H1 (cell line): Measurements from ENCODE around the gene SHOX. TPM values are rescaled to one million over a fixed set of nuclear protein-coding genes. Genes with fewer than 3 reads are reported as not detected.

Source experiments
- RXRA ChIP-seq: IDR thresholded peaks from 2 replicates; pipeline ENCODE4 v1.6.1; 2011; ENCODE audit warnings: low read depth, mild to moderate bottlenecking, low read length, moderate library complexity; ENCODE audit not compliant: insufficient read depth
- polyA plus RNA-seq, 7 experiments: library from polyadenylated mRNA; depleted of rRNA in 3 of 7; stranded (reverse) in 5 of 7; unstranded in 2 of 7; fragments of >200 nt in 5 of 7; fragments of 200-250 nt in 2 of 7; gene quantifications; 1 replicate in 5 of 7; 2 replicates in 1 of 7; 4 replicates in 1 of 7; pipeline versions ENCODE4 v1.2.1 to v1.2.3, GENCODE V29; 2011 to 2013; ENCODE audit warnings: missing spikeins in 2 of 7, mixed read lengths in 2 of 7
- total RNA-seq: library from RNA; stranded (reverse); fragmentation: NEBNext Ultra II Directional; extraction: Animal tissue kit (Norgen Biotek cat#: 25700); gene quantifications from 2 replicates; pipeline ENCODE4 v1.2.1, GENCODE V29; 2021

The SHOX gene
- total and polyA plus RNA-seq, 2 of the 8 experiments (the other 6 are each of a cell fraction or from before 2014, with no cell fraction given) = 0.05 to 0.15 TPM

- TF ChIP-seq RXRA = no peak
Measured at GRCh38 chrX:682892-683291, 52.3 kb downstream of the SHOX start (continued).
